ENCODE data around the gene SYCP2L. TPM values are rescaled to one million over a fixed set of nuclear protein-coding genes. Genes with fewer than 3 reads are reported as not detected.

SYCP2L gene
- total and polyA plus RNA-seq, 2 experiments from 2014 or later, result 10.5 to 11.0 TPM

DNA sequence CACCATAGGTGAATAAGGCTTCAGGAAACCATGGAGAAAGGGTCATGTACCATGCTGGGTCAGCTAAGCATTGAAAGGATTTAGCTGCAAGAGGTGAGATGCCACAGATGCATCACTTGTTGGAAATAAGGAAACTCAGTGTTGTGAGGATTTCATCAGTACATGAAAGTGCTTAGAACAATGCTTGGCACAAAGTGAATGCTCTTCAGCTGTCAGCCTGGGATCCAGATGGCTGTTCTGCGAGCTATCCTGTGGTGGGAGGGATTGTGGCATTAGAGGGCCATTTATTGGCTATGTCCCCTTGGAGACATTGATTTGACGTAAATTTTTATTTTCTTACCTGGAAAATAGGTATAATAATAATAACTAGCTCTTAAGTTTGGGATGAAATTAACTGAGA, 104.3 kb downstream of the SYCP2L start:
- H3K9me3 Mint-ChIP-seq, result no peaks in the 10 kb centered on the region
- no peaks in the 10 kb centered on the region for H3K27me3 ChIP-seq (ENCODE audit: insufficient read depth)
- H2AFZ ChIP-seq, result no peak overlapping the region
- H3K27ac ChIP-seq (ENCODE audit: low read depth), result no peak overlapping the region
- H3K36me3 Mint-ChIP-seq (ENCODE audit: low read depth), result no peaks in the 10 kb centered on the region
- H3K36me3 ChIP-seq (ENCODE audit: insufficient read depth), result no peaks in the 10 kb centered on the region
- H3K9me2 ChIP-seq (ENCODE audit: insufficient read depth), result no peaks in the 10 kb centered on the region
- no peaks in the 10 kb centered on the region; the same call in 1 of the 2 replicates for H3F3A ChIP-seq (replicated peaks; ENCODE audit: low read depth)
- H3K27ac Mint-ChIP-seq, result no peak overlapping the region
- peaks cover 15% of the 10 kb centered on the region for H3K4me1 Mint-ChIP-seq
- H3K4me3 Mint-ChIP-seq, result no peak overlapping the region
- peaks cover 13% of the 10 kb centered on the region for H3K4me1 ChIP-seq (ENCODE audit: insufficient read depth)
- peaks cover 3% of the 10 kb centered on the region for H3K27me3 Mint-ChIP-seq (ENCODE audit: insufficient read depth, low read depth, poor library complexity)
- H3K79me2 ChIP-seq (replicated peaks; ENCODE audit: insufficient read depth), result no peaks in the 10 kb centered on the region
- no peak overlapping the region for H3K4me3 ChIP-seq
- TF ChIP-seq, protein P1, sequence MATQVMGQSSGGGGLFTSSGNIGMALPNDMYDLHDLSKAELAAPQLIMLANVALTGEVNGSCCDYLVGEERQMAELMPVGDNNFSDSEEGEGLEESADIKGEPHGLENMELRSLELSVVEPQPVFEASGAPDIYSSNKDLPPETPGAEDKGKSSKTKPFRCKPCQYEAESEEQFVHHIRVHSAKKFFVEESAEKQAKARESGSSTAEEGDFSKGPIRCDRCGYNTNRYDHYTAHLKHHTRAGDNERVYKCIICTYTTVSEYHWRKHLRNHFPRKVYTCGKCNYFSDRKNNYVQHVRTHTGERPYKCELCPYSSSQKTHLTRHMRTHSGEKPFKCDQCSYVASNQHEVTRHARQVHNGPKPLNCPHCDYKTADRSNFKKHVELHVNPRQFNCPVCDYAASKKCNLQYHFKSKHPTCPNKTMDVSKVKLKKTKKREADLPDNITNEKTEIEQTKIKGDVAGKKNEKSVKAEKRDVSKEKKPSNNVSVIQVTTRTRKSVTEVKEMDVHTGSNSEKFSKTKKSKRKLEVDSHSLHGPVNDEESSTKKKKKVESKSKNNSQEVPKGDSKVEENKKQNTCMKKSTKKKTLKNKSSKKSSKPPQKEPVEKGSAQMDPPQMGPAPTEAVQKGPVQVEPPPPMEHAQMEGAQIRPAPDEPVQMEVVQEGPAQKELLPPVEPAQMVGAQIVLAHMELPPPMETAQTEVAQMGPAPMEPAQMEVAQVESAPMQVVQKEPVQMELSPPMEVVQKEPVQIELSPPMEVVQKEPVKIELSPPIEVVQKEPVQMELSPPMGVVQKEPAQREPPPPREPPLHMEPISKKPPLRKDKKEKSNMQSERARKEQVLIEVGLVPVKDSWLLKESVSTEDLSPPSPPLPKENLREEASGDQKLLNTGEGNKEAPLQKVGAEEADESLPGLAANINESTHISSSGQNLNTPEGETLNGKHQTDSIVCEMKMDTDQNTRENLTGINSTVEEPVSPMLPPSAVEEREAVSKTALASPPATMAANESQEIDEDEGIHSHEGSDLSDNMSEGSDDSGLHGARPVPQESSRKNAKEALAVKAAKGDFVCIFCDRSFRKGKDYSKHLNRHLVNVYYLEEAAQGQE (IDR thresholded peaks at IDR 0.05; ENCODE audit: unreplicated experiment), result no peak
- TF ChIP-seq, protein P2, sequence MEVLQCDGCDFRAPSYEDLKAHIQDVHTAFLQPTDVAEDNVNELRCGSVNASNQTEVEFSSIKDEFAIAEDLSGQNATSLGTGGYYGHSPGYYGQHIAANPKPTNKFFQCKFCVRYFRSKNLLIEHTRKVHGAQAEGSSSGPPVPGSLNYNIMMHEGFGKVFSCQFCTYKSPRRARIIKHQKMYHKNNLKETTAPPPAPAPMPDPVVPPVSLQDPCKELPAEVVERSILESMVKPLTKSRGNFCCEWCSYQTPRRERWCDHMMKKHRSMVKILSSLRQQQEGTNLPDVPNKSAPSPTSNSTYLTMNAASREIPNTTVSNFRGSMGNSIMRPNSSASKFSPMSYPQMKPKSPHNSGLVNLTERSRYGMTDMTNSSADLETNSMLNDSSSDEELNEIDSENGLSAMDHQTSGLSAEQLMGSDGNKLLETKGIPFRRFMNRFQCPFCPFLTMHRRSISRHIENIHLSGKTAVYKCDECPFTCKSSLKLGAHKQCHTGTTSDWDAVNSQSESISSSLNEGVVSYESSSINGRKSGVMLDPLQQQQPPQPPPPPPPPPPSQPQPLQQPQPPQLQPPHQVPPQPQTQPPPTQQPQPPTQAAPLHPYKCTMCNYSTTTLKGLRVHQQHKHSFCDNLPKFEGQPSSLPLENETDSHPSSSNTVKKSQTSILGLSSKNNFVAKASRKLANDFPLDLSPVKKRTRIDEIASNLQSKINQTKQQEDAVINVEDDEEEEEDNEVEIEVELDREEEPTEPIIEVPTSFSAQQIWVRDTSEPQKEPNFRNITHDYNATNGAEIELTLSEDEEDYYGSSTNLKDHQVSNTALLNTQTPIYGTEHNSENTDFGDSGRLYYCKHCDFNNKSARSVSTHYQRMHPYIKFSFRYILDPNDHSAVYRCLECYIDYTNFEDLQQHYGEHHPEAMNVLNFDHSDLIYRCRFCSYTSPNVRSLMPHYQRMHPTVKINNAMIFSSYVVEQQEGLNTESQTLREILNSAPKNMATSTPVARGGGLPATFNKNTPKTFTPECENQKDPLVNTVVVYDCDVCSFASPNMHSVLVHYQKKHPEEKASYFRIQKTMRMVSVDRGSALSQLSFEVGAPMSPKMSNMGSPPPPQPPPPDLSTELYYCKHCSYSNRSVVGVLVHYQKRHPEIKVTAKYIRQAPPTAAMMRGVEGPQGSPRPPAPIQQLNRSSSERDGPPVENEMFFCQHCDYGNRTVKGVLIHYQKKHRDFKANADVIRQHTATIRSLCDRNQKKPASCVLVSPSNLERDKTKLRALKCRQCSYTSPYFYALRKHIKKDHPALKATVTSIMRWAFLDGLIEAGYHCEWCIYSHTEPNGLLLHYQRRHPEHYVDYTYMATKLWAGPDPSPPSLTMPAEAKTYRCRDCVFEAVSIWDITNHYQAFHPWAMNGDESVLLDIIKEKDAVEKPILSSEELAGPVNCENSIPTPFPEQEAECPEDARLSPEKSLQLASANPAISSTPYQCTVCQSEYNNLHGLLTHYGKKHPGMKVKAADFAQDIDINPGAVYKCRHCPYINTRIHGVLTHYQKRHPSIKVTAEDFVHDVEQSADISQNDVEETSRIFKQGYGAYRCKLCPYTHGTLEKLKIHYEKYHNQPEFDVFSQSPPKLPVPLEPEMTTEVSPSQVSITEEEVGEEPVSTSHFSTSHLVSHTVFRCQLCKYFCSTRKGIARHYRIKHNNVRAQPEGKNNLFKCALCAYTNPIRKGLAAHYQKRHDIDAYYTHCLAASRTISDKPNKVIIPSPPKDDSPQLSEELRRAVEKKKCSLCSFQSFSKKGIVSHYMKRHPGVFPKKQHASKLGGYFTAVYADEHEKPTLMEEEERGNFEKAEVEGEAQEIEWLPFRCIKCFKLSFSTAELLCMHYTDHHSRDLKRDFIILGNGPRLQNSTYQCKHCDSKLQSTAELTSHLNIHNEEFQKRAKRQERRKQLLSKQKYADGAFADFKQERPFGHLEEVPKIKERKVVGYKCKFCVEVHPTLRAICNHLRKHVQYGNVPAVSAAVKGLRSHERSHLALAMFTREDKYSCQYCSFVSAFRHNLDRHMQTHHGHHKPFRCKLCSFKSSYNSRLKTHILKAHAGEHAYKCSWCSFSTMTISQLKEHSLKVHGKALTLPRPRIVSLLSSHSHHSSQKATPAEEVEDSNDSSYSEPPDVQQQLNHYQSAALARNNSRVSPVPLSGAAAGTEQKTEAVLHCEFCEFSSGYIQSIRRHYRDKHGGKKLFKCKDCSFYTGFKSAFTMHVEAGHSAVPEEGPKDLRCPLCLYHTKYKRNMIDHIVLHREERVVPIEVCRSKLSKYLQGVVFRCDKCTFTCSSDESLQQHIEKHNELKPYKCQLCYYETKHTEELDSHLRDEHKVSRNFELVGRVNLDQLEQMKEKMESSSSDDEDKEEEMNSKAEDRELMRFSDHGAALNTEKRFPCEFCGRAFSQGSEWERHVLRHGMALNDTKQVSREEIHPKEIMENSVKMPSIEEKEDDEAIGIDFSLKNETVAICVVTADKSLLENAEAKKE (CRISPR knock-in tag; IDR thresholded peaks at IDR 0.05), result no peak
- TF ChIP-seq ZNF331 (CRISPR knock-in tag; IDR thresholded peaks at IDR 0.05; ENCODE audit: low read depth), result no peak
- TF ChIP-seq EZH2 (IDR thresholded peaks at IDR 0.05; ENCODE audit: low read depth, unreplicated experiment), result no peak
- TF ChIP-seq CREB1 (CRISPR knock-in tag; IDR thresholded peaks at IDR 0.05; ENCODE audit: low read depth), result no peak
- no peak for TF ChIP-seq ZNF114 (CRISPR knock-in tag; IDR thresholded peaks at IDR 0.05)
- TF ChIP-seq EZH2phosphoT487 (IDR thresholded peaks at IDR 0.05; ENCODE audit: unreplicated experiment), result no peak
- no peak for TF ChIP-seq JUNB (IDR thresholded peaks at IDR 0.05; ENCODE audit: unreplicated experiment)
- no peak for TF ChIP-seq NANOG (IDR thresholded peaks at IDR 0.05; ENCODE audit: borderline replicate concordance)
- TF ChIP-seq, protein P3, sequence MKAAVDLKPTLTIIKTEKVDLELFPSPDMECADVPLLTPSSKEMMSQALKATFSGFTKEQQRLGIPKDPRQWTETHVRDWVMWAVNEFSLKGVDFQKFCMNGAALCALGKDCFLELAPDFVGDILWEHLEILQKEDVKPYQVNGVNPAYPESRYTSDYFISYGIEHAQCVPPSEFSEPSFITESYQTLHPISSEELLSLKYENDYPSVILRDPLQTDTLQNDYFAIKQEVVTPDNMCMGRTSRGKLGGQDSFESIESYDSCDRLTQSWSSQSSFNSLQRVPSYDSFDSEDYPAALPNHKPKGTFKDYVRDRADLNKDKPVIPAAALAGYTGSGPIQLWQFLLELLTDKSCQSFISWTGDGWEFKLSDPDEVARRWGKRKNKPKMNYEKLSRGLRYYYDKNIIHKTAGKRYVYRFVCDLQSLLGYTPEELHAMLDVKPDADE (IDR thresholded peaks at IDR 0.05), result no peak
- no peak for TF ChIP-seq POLR2AphosphoS5 (IDR thresholded peaks at IDR 0.05; ENCODE audit: low read depth)
- TF ChIP-seq, protein P4, sequence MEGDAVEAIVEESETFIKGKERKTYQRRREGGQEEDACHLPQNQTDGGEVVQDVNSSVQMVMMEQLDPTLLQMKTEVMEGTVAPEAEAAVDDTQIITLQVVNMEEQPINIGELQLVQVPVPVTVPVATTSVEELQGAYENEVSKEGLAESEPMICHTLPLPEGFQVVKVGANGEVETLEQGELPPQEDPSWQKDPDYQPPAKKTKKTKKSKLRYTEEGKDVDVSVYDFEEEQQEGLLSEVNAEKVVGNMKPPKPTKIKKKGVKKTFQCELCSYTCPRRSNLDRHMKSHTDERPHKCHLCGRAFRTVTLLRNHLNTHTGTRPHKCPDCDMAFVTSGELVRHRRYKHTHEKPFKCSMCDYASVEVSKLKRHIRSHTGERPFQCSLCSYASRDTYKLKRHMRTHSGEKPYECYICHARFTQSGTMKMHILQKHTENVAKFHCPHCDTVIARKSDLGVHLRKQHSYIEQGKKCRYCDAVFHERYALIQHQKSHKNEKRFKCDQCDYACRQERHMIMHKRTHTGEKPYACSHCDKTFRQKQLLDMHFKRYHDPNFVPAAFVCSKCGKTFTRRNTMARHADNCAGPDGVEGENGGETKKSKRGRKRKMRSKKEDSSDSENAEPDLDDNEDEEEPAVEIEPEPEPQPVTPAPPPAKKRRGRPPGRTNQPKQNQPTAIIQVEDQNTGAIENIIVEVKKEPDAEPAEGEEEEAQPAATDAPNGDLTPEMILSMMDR (conservative IDR thresholded peaks at IDR 0.05; ENCODE audit: low read depth in 2 of 2), result no peak
- no peaks in the 10 kb centered on the region for H4K20me1 ChIP-seq (replicated peaks; ENCODE audit: insufficient read depth)
- DNase-seq (ENCODE audit: low spot score) (no peak), ATAC-seq (no peak)
- H3K4me2 ChIP-seq, result no peak overlapping the region
